ENCODE results near the gene EVI5. TPM values are rescaled to one million over a fixed set of nuclear protein-coding genes. Genes with fewer than 3 reads are reported as not detected.
"Not testable (repeated sequence)": the region's sequence is repeated elsewhere in the genome, so short reads cannot be mapped to it uniquely, and the experiment has no call there.

The EVI5 gene
- polyA plus RNA-seq, 2 donors, result 1.6 to 1.9 TPM

- H3K4me3 ChIP-seq (ENCODE audit: low read depth in 1 of 2, low read length in 2 of 2), result no peak overlapping the region
- no peaks in the 10 kb centered on the region for H3K4me1 ChIP-seq (ENCODE audit: control insufficient read depth in 2 of 2, insufficient read depth in 2 of 2, low read length in 1 of 2)
- H3K27ac ChIP-seq (ENCODE audit: low read depth in 2 of 2, low read length in 1 of 2), result no peak overlapping the region
- no peaks in the 10 kb centered on the region for H3K27me3 ChIP-seq (ENCODE audit: control insufficient read depth in 1 of 2, insufficient read depth in 2 of 2, low read length in 2 of 2)
- no peaks in the 10 kb centered on the region for H3K9me3 ChIP-seq (ENCODE audit: control insufficient read depth in 2 of 2, insufficient read depth in 1 of 2, low read depth in 1 of 2, low read length in 1 of 2)
- 89 to 92% methylated on average over 3 of the region's 3 CpGs for WGBS, 2 donors
- H3K36me3 ChIP-seq (ENCODE audit: control insufficient read depth in 2 of 2, insufficient read depth in 2 of 2, low read length in 1 of 2), result peaks cover 0 to 3% of the 10 kb centered on the region in 2 donors
Observed at GRCh38 chr1:92690212-92690906, 94.5 kb downstream of the EVI5 start.

- Histone ChIP-seq H3K9me3 (ENCODE audit: control insufficient read depth in 2 of 2, insufficient read depth in 1 of 2, low read depth in 1 of 2, low read length in 1 of 2) (no peaks in the 10 kb centered on the region), H3K36me3 (ENCODE audit: control insufficient read depth in 2 of 2, insufficient read depth in 2 of 2, low read length in 1 of 2) (no peaks in the 10 kb centered on the region), H3K27ac (ENCODE audit: low read depth in 2 of 2, low read length in 1 of 2) (no peak overlapping the region), H3K4me3 (ENCODE audit: low read depth in 1 of 2, low read length in 2 of 2) (no peak overlapping the region), H3K4me1 (ENCODE audit: control insufficient read depth in 2 of 2, insufficient read depth in 2 of 2, low read length in 1 of 2) (no peaks in the 10 kb centered on the region), H3K27me3 (ENCODE audit: control insufficient read depth in 1 of 2, insufficient read depth in 2 of 2, low read length in 2 of 2) (no peaks in the 10 kb centered on the region)
- 80 to 84% methylated on average over 4 of the region's 4 CpGs for WGBS, 2 donors
Observed at GRCh38 chr1:92679980-92680379, 104.9 kb downstream of the EVI5 start.

- Histone ChIP-seq H3K4me1 (ENCODE audit: control insufficient read depth in 2 of 2, insufficient read depth in 2 of 2, low read length in 1 of 2) (no peaks in the 10 kb centered on the region), H3K27ac (ENCODE audit: low read depth in 2 of 2, low read length in 1 of 2) (no peak overlapping the region), H3K4me3 (ENCODE audit: low read depth in 1 of 2, low read length in 2 of 2) (no peak overlapping the region), H3K27me3 (ENCODE audit: control insufficient read depth in 1 of 2, insufficient read depth in 2 of 2, low read length in 2 of 2) (no peaks in the 10 kb centered on the region), H3K9me3 (ENCODE audit: control insufficient read depth in 2 of 2, insufficient read depth in 1 of 2, low read depth in 1 of 2, low read length in 1 of 2) (no peaks in the 10 kb centered on the region), H3K36me3 (ENCODE audit: control insufficient read depth in 2 of 2, insufficient read depth in 2 of 2, low read length in 1 of 2) (no peaks in the 10 kb centered on the region)
- 93 to 97% methylated on average over 5 of the region's 5 CpGs for WGBS, 2 donors
Observed at GRCh38 chr1:92663775-92664174, 121.1 kb downstream of the EVI5 start.

- Histone ChIP-seq H3K27ac (ENCODE audit: low read depth in 2 of 2, low read length in 1 of 2) (no peak overlapping the region), H3K4me3 (ENCODE audit: low read depth in 1 of 2, low read length in 2 of 2) (no peak overlapping the region), H3K27me3 (ENCODE audit: control insufficient read depth in 1 of 2, insufficient read depth in 2 of 2, low read length in 2 of 2) (no peaks in the 10 kb centered on the region), H3K4me1 (ENCODE audit: control insufficient read depth in 2 of 2, insufficient read depth in 2 of 2, low read length in 1 of 2) (no peaks in the 10 kb centered on the region), H3K9me3 (ENCODE audit: control insufficient read depth in 2 of 2, insufficient read depth in 1 of 2, low read depth in 1 of 2, low read length in 1 of 2) (peaks cover 0 to 4% of the 10 kb centered on the region in 2 donors), H3K36me3 (ENCODE audit: control insufficient read depth in 2 of 2, insufficient read depth in 2 of 2, low read length in 1 of 2) (peaks cover 0 to 2% of the 10 kb centered on the region in 2 donors)
- WGBS, 2 donors, result 94 to 96% methylated on average over 3 of the region's 3 CpGs
Observed at GRCh38 chr1:92662048-92662447, 122.9 kb downstream of the EVI5 start.

- no peaks in the 10 kb centered on the region for H3K27me3 ChIP-seq (ENCODE audit: control insufficient read depth in 1 of 2, insufficient read depth in 2 of 2, low read length in 2 of 2)
Observed at GRCh38 chr1:92657701-92658100, 127.2 kb downstream of the EVI5 start.

GRCh38 chr1:92655197-92655801 is 129.6 kb downstream of the EVI5 start:
- Histone ChIP-seq H3K36me3 (ENCODE audit: control insufficient read depth in 2 of 2, insufficient read depth in 2 of 2, low read length in 1 of 2) (peaks cover 0 to 4% of the 10 kb centered on the region in 2 donors), H3K4me1 (ENCODE audit: control insufficient read depth in 2 of 2, insufficient read depth in 2 of 2, low read length in 1 of 2) (no peaks in the 10 kb centered on the region), H3K9me3 (ENCODE audit: control insufficient read depth in 2 of 2, insufficient read depth in 1 of 2, low read depth in 1 of 2, low read length in 1 of 2) (peaks cover 0 to 16% of the 10 kb centered on the region in 2 donors), H3K27ac (ENCODE audit: low read depth in 2 of 2, low read length in 1 of 2) (no peak overlapping the region), H3K27me3 (ENCODE audit: control insufficient read depth in 1 of 2, insufficient read depth in 2 of 2, low read length in 2 of 2) (no peaks in the 10 kb centered on the region), H3K4me3 (ENCODE audit: low read depth in 1 of 2, low read length in 2 of 2) (no peak overlapping the region)
- WGBS, 2 donors, result 95 to 99% methylated on average over 3 of the region's 3 CpGs

More at GRCh38 chr1:92657701-92658100, 127.2 kb downstream of the EVI5 start:
- H3K9me3 ChIP-seq (ENCODE audit: control insufficient read depth in 2 of 2, insufficient read depth in 1 of 2, low read depth in 1 of 2, low read length in 1 of 2), result peaks cover 0 to 16% of the 10 kb centered on the region in 2 donors
- no peak overlapping the region for H3K4me3 ChIP-seq (ENCODE audit: low read depth in 1 of 2, low read length in 2 of 2)
- no peaks in the 10 kb centered on the region for H3K4me1 ChIP-seq (ENCODE audit: control insufficient read depth in 2 of 2, insufficient read depth in 2 of 2, low read length in 1 of 2)
- no peak overlapping the region for H3K27ac ChIP-seq (ENCODE audit: low read depth in 2 of 2, low read length in 1 of 2)
- WGBS, 2 donors, result 82 to 88% methylated on average over 1 of the region's 1 CpG
- peaks cover 0 to 4% of the 10 kb centered on the region in 2 donors for H3K36me3 ChIP-seq (ENCODE audit: control insufficient read depth in 2 of 2, insufficient read depth in 2 of 2, low read length in 1 of 2)

GRCh38 chr1:92653605-92654381 is 131.1 kb downstream of the EVI5 start:
- 95 to 97% methylated on average over 4 of the region's 4 CpGs for WGBS, 2 donors

GRCh38 chr1:92640686-92641085 is 144.2 kb downstream of the EVI5 start:
- H3K4me3 ChIP-seq (ENCODE audit: low read depth in 1 of 2, low read length in 2 of 2); H3K9me3 ChIP-seq (ENCODE audit: control insufficient read depth in 2 of 2, insufficient read depth in 1 of 2, low read depth in 1 of 2, low read length in 1 of 2); H3K27me3 ChIP-seq (ENCODE audit: control insufficient read depth in 1 of 2, insufficient read depth in 2 of 2, low read length in 2 of 2); H3K27ac ChIP-seq (ENCODE audit: low read depth in 2 of 2, low read length in 1 of 2); H3K4me1 ChIP-seq (ENCODE audit: control insufficient read depth in 2 of 2, insufficient read depth in 2 of 2, low read length in 1 of 2); H3K36me3 ChIP-seq (ENCODE audit: control insufficient read depth in 2 of 2, insufficient read depth in 2 of 2, low read length in 1 of 2): not testable (repeated sequence)
- WGBS, 2 donors, result 98 to 100% methylated on average over 3 of the region's 3 CpGs

More at GRCh38 chr1:92653605-92654381, 131.1 kb downstream of the EVI5 start:
- no peaks in the 10 kb centered on the region for H3K4me1 ChIP-seq (ENCODE audit: control insufficient read depth in 2 of 2, insufficient read depth in 2 of 2, low read length in 1 of 2)
- no peaks in the 10 kb centered on the region for H3K27me3 ChIP-seq (ENCODE audit: control insufficient read depth in 1 of 2, insufficient read depth in 2 of 2, low read length in 2 of 2)
- H3K27ac ChIP-seq (ENCODE audit: low read depth in 2 of 2, low read length in 1 of 2), result no peak overlapping the region
- H3K4me3 ChIP-seq (ENCODE audit: low read depth in 1 of 2, low read length in 2 of 2), result no peak overlapping the region
- H3K9me3 ChIP-seq (ENCODE audit: control insufficient read depth in 2 of 2, insufficient read depth in 1 of 2, low read depth in 1 of 2, low read length in 1 of 2), result peaks cover 0 to 16% of the 10 kb centered on the region in 2 donors
- H3K36me3 ChIP-seq (ENCODE audit: control insufficient read depth in 2 of 2, insufficient read depth in 2 of 2, low read length in 1 of 2), result peaks cover 0 to 4% of the 10 kb centered on the region in 2 donors

GRCh38 chr1:92638498-92638897 is 146.4 kb downstream of the EVI5 start:
- Histone ChIP-seq H3K9me3 (ENCODE audit: control insufficient read depth in 2 of 2, insufficient read depth in 1 of 2, low read depth in 1 of 2, low read length in 1 of 2) (no peaks in the 10 kb centered on the region), H3K4me3 (ENCODE audit: low read depth in 1 of 2, low read length in 2 of 2) (no peak overlapping the region), H3K27ac (ENCODE audit: low read depth in 2 of 2, low read length in 1 of 2) (no peak overlapping the region), H3K27me3 (ENCODE audit: control insufficient read depth in 1 of 2, insufficient read depth in 2 of 2, low read length in 2 of 2) (no peaks in the 10 kb centered on the region), H3K36me3 (ENCODE audit: control insufficient read depth in 2 of 2, insufficient read depth in 2 of 2, low read length in 1 of 2) (no peaks in the 10 kb centered on the region), H3K4me1 (ENCODE audit: control insufficient read depth in 2 of 2, insufficient read depth in 2 of 2, low read length in 1 of 2) (no peaks in the 10 kb centered on the region)

Measured in esophagus (tissue), 2 donors.